ENCODE data around the gene KMT2A. TPM values are rescaled to one million over a fixed set of nuclear protein-coding genes. Genes with fewer than 3 reads are reported as not detected.

Gene KMT2A
- 39.0 and 46.8 TPM in 2 replicates for total RNA-seq

GRCh38 chr11:118435893-118436624, at the start of gene KMT2A:
KMT2A (plus strand) TSS chr11:118436492; CDS start chr11:118436513, 21 bp downstream.

GRCh38 chr11:118401151-118401879, 35.0 kb upstream of the KMT2A start, which contains the start of gene ATP5MG:
ATP5MG (plus strand) TSS chr11:118401606; CDS start chr11:118401666, 60 bp downstream.

GRCh38 chr11:118527109-118527508, 90.8 kb downstream of the KMT2A start, which contains the start of gene TTC36:
TTC36 (plus strand) TSS chr11:118527474; CDS start chr11:118527495, 21 bp downstream.

GRCh38 chr11:118530683-118531596, 94.6 kb downstream of the KMT2A start, which contains the start of gene TMEM25:
TMEM25 (plus strand) TSS chr11:118531192; CDS start chr11:118531802, 610 bp downstream.

GRCh38 chr11:118572061-118572980, 136.0 kb downstream of the KMT2A start, which contains the start of gene ARCN1:
ARCN1 (plus strand) TSS chr11:118572409; CDS start chr11:118572548, 139 bp downstream.

Other genes with a start within 250 kb of the KMT2A start
- 0.29 TPM in 1 of 2 replicates, not detected in the other for gene JAML, start 211.5 kb upstream of the KMT2A start, total RNA-seq
- gene MPZL3, start 184.1 kb upstream of the KMT2A start, total RNA-seq, result 0.44 and 0.86 TPM in 2 replicates
- not detected in 2 replicates for gene MPZL2, start 172.2 kb upstream of the KMT2A start, total RNA-seq
- gene CD3E, start 131.8 kb upstream of the KMT2A start, total RNA-seq, result not detected in 2 replicates
- gene CD3D, start 93.8 kb upstream of the KMT2A start, total RNA-seq, result not detected in 2 replicates
- not detected in 2 replicates for gene CD3G, start 92.1 kb upstream of the KMT2A start, total RNA-seq
- 50.1 and 82.6 TPM in 2 replicates for gene UBE4A, start 76.9 kb upstream of the KMT2A start, total RNA-seq
- gene ATP5MG, start 34.9 kb upstream of the KMT2A start, total RNA-seq, result 28.5 and 28.7 TPM in 2 replicates
- 0.22 and 0.86 TPM in 2 replicates for gene TTC36, start 91.0 kb downstream of the KMT2A start, total RNA-seq
- 8.1 and 13.5 TPM in 2 replicates for gene TMEM25, start 94.7 kb downstream of the KMT2A start, total RNA-seq
- gene IFT46, start 129.4 kb downstream of the KMT2A start, total RNA-seq, result 25.9 and 26.7 TPM in 2 replicates
- 193 and 271 TPM in 2 replicates for gene ARCN1, start 135.9 kb downstream of the KMT2A start, total RNA-seq
- 79.9 and 272 TPM in 2 replicates for gene PHLDB1, start 171.1 kb downstream of the KMT2A start, total RNA-seq
- not detected in 2 replicates for gene TREH, start 243.2 kb downstream of the KMT2A start, total RNA-seq

Measured in placental pericyte (primary cell).